ENCODE measurements around the gene XAGE3. TPM values are rescaled to one million over a fixed set of nuclear protein-coding genes. Genes with fewer than 3 reads are reported as not detected.
"Not testable (repeated sequence)": the region's sequence is repeated elsewhere in the genome, so short reads cannot be mapped to it uniquely, and the experiment has no call there.

XAGE3 gene
- total RNA-seq (not detected), polyA plus RNA-seq (not detected)
- long read RNA-seq, donor 1 = 0 reads
- long read RNA-seq, donor 2 = 0 reads

DNA sequence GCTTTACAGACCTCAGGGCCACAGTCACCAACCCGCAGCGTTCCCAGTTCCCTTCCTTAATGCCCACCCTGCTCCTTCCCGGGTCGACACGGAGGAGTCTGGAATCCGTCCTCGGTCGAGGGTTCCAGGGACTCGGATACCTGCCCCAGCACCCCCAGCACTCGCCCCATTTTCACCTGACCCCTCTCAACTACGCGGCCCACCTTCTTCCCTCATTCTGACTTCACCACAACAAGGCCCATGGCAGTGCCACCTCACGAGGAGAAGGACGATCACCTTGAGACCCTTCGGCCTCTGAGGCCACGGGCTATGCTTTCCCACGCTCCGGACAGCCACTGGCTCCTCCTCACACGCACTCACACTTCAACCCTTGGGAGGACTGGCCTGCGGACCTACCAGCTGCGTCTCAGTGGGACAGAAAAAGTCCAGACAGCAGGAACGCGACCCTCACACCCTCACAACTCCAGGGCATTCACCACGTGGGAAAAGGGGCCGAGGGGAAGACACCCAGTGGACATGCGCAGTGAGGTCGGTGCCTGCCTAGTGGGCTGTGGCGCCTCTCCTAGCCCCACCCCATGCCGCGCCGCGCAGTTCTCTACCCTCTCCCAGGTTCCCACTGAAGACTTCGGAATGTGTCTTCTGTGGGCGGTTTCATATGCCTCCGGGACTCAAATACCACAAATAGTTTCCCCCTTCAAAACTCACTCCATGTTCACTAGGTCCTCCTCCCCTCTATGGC, at the start of gene XAGE3:
Gene XAGE3 (minus strand): TSS at position 474 of the 739 bp plus-strand sequence. CDS start 950 bp downstream, outside the sequence.
- Histone ChIP-seq H3K4me3 (no peak within 1 kb of the TSS), H3K27me3 (replicated peaks in 1 of 7) (peaks cover 0 to 11% (median 0%) of the 10 kb centered on the region in 7 donors), H3K36me3 (no peaks in the 10 kb centered on the region), H3K9me3 (no peaks in the 10 kb centered on the region), H3K27ac (no peak within 1 kb of the TSS), H3K4me1 (no peaks in the 10 kb centered on the region)
- WGBS, 5 donors = 79 to 96% (median 90%) methylated on average over 30 to 35 of the region's 35 CpGs
- intact Hi-C loops (cut with DNase I; ENCODE audit: low total_unique reads) = no loop called here
- no peak for DNase-seq
- TF ChIP-seq POLR2A (IDR thresholded peaks at IDR 0.05) (no peak), POLR2AphosphoS5 (IDR thresholded peaks at IDR 0.05) (no peak)
- TF ChIP-seq, protein P1, sequence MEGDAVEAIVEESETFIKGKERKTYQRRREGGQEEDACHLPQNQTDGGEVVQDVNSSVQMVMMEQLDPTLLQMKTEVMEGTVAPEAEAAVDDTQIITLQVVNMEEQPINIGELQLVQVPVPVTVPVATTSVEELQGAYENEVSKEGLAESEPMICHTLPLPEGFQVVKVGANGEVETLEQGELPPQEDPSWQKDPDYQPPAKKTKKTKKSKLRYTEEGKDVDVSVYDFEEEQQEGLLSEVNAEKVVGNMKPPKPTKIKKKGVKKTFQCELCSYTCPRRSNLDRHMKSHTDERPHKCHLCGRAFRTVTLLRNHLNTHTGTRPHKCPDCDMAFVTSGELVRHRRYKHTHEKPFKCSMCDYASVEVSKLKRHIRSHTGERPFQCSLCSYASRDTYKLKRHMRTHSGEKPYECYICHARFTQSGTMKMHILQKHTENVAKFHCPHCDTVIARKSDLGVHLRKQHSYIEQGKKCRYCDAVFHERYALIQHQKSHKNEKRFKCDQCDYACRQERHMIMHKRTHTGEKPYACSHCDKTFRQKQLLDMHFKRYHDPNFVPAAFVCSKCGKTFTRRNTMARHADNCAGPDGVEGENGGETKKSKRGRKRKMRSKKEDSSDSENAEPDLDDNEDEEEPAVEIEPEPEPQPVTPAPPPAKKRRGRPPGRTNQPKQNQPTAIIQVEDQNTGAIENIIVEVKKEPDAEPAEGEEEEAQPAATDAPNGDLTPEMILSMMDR (IDR thresholded peaks at IDR 0.05 in 8 of 11, conservative IDR thresholded peaks at IDR 0.05 in 3 of 11) = no peak

DNA sequence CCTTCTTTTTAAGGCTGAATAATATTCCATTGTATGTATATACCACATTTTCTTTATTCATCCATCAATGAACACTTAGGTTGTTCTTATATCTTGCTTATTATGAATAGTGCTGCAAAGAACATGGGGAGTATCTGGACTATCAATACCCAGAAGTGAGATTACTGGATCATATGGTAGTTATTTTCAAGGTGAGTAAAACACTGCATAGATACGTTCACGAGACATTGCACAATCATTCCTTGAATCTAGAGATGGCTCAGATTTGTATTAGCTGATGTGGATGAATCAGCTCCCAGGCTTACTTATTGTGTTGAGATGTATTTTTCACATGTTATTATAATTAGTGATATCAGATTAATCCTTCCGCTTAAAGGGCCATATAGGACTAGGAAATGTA, 46.8 kb upstream of the XAGE3 start:
- H3K4me3 ChIP-seq; H3K36me3 ChIP-seq; H3K27me3 ChIP-seq (replicated peaks in 1 of 7); intact Hi-C loops (cut with DNase I; ENCODE audit: low total_unique reads); DNase-seq; H3K9me3 ChIP-seq; H3K27ac ChIP-seq; H3K4me1 ChIP-seq: not testable (repeated sequence)
- WGBS, 5 donors = no CpG with 5 or more reads among the region's 3 CpGs

- H3K27me3 ChIP-seq (replicated peaks in 1 of 7); H3K9me3 ChIP-seq; H3K27ac ChIP-seq; intact Hi-C loops (cut with DNase I; ENCODE audit: low total_unique reads); H3K36me3 ChIP-seq; H3K4me1 ChIP-seq; DNase-seq; H3K4me3 ChIP-seq: not testable (repeated sequence)
- no CpG with 5 or more reads among the region's 9 CpGs for WGBS, 5 donors
These were observed 45.8 kb upstream of the XAGE3 start for GRCh38 chrX:52913681-52914080.

DNA sequence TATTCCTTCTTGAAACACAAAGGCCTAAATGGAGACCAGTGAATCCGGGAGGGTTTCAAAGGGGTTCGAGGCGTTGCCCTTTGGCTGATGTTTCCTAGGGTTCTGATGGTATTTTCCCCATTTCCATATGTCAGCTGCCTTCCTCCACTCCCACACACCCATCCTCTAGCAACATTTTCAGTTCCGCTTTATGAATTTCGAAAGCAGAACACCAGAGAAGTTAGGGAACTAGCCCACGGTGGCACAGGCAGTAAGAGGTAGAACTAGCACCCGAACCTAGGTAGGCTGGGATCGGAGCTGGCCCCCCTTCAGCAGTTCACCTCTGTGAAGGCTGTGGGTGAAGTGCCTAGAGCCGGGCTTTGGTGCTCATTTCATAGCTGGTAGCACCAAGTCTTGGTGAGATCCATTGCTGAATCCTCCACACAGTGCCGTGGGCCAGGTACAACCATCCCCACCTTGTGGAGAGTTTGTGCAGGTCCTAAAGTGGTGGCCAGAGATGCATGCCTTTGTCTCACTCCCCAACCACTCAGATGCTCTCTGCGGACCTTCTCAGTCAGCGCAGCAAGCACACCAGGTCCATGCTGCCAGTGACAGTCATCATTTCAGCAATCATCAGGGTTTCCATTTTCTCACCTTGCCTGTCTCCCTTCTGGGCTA, 41.6 kb upstream of the XAGE3 start:
- H3K27me3 ChIP-seq (replicated peaks in 1 of 7); H3K27ac ChIP-seq; H3K4me3 ChIP-seq; H3K36me3 ChIP-seq; H3K9me3 ChIP-seq; DNase-seq; H3K4me1 ChIP-seq; intact Hi-C loops (cut with DNase I; ENCODE audit: low total_unique reads): not testable (repeated sequence)
- WGBS, 5 donors = no CpG with 5 or more reads among the region's 12 CpGs

DNA sequence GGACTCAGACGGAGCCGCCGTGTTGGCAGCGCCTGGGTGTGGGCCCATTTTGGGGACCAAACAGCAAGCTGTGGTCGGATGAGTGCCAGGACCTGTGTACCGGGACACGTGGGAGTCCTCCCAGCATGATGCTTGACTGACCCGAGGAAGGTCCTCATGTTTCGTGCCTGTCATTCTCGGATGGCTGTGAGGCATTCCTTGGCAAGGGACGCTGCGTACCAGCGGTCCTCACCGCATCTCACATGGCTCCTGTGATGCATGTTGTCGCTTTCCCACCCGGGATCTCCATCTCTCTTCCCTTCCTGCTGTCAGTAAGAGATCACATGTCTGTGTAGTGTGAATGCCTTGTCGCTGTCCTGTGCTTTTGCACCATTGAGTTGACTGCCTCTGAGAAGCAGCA, 40.0 kb upstream of the XAGE3 start:
- DNase-seq; H3K27ac ChIP-seq; intact Hi-C loops (cut with DNase I; ENCODE audit: low total_unique reads); H3K27me3 ChIP-seq (replicated peaks in 1 of 7); H3K4me3 ChIP-seq; H3K9me3 ChIP-seq; H3K4me1 ChIP-seq; H3K36me3 ChIP-seq: not testable (repeated sequence)
- no CpG with 5 or more reads among the region's 17 CpGs for WGBS, 5 donors

- no CpG with 5 or more reads among the region's 17 CpGs for WGBS, 5 donors
These were observed 39.3 kb upstream of the XAGE3 start for GRCh38 chrX:52907137-52907536.

DNA sequence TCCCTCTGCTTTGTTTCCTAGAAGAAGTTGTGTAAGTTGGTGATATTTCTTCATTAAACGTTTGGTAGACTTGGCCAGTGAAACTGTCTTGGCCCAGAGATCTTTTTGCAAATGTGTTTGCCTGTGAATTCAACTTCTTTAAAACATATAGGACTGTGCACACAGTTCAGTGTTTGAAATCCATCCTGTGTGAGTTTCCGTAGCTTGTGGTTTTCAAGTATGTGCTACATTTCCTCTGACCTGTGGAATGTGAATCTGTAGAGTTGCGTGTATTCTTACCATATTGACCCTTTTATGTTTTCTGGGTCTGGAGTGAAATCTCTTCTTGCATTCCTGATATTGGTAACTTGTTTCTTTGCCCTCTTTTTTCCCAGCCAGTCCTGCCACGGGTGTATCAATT, 38.2 kb upstream of the XAGE3 start:
- H3K9me3 ChIP-seq; H3K36me3 ChIP-seq; H3K27ac ChIP-seq; DNase-seq; H3K4me3 ChIP-seq; H3K4me1 ChIP-seq; intact Hi-C loops (cut with DNase I; ENCODE audit: low total_unique reads); H3K27me3 ChIP-seq (replicated peaks in 1 of 7): not testable (repeated sequence)
- WGBS, 5 donors = no CpG with 5 or more reads among the region's 4 CpGs

More at GRCh38 chrX:52907137-52907536, 39.3 kb upstream of the XAGE3 start:
- H3K27me3 ChIP-seq (replicated peaks in 1 of 7); DNase-seq; H3K36me3 ChIP-seq; H3K4me1 ChIP-seq; H3K27ac ChIP-seq; intact Hi-C loops (cut with DNase I; ENCODE audit: low total_unique reads); H3K9me3 ChIP-seq; H3K4me3 ChIP-seq: not testable (repeated sequence)

- H3K27me3 ChIP-seq (replicated peaks in 1 of 7); H3K36me3 ChIP-seq; H3K4me1 ChIP-seq; H3K9me3 ChIP-seq; intact Hi-C loops (cut with DNase I; ENCODE audit: low total_unique reads); H3K27ac ChIP-seq; H3K4me3 ChIP-seq; DNase-seq: not testable (repeated sequence)
- no CpG with 5 or more reads among the region's 10 CpGs for WGBS, 5 donors
These were observed 37.6 kb upstream of the XAGE3 start for GRCh38 chrX:52905531-52905930.

GRCh38 chrX:52896855-52897709, 29.2 kb upstream of the XAGE3 start, which contains the start of gene FAM156B:
Gene FAM156B (plus strand): TSS chrX:52897330. CDS start chrX:52907226, 9,896 bp downstream.
- WGBS, 5 donors = no CpG with 5 or more reads among the region's 92 CpGs
- H3K4me3 ChIP-seq; H3K27me3 ChIP-seq (replicated peaks in 1 of 7); intact Hi-C loops (cut with DNase I; ENCODE audit: low total_unique reads); H3K27ac ChIP-seq; H3K9me3 ChIP-seq; DNase-seq; H3K36me3 ChIP-seq; H3K4me1 ChIP-seq: not testable (repeated sequence)

Data from spleen (tissue), 13 donors.